ENCODE data around the gene LTA. TPM values are rescaled to one million over a fixed set of nuclear protein-coding genes. Genes with fewer than 3 reads are reported as not detected.

Gene LTA
- total and polyA plus RNA-seq, 2 experiments from 2014 or later, result not detected

GRCh38 chr6:31557443-31558317 is 14.4 kb upstream of the LTA start:
- no peaks in the 10 kb centered on the region for H3K9me2 ChIP-seq (ENCODE audit: insufficient read depth)
- H3F3A ChIP-seq (ENCODE audit: insufficient read depth), result peaks cover 38% of the 10 kb centered on the region
- H4K20me1 ChIP-seq (ENCODE audit: insufficient read depth), result no peaks in the 10 kb centered on the region
- H2AFZ ChIP-seq, result no peak overlapping the region
- DNase-seq, result no peak
- H3K79me2 ChIP-seq (ENCODE audit: insufficient read depth), result peaks cover 25% of the 10 kb centered on the region
- in situ Hi-C loops (cut with MboI), result no loop called here
- H3K9me3 ChIP-seq (ENCODE audit: low read depth), result no peaks in the 10 kb centered on the region
- H3K27me3 ChIP-seq (replicated peaks; ENCODE audit: insufficient read depth), result no peaks in the 10 kb centered on the region
- no peak for TF ChIP-seq EZH2 (IDR thresholded peaks at IDR 0.05; ENCODE audit: insufficient read depth, poor library complexity, severe bottlenecking)
- H3K4me1 ChIP-seq (ENCODE audit: insufficient read depth), result peaks cover 30% of the 10 kb centered on the region
- WGBS, 2 experiments (ENCODE audit: low coverage in 1 of 2, low lambda C conversion rate in 2 of 2, missing lambda C conversion rate in 2 of 2), result 83 to 86% methylated on average over 23 to 24 of the region's 24 CpGs
- H3K4me3 ChIP-seq, result no peak overlapping the region
- H3K4me2 ChIP-seq (ENCODE audit: unreplicated experiment), result no peak overlapping the region
- H3K27ac ChIP-seq, result no peak overlapping the region
- no peak overlapping the region for H3K9ac ChIP-seq
- H3K36me3 ChIP-seq (ENCODE audit: low read depth), result peaks cover 20% of the 10 kb centered on the region

GRCh38 chr6:31558318-31558625 is 13.8 kb upstream of the LTA start:
- WGBS, 2 experiments (ENCODE audit: low coverage in 1 of 2, low lambda C conversion rate in 2 of 2, missing lambda C conversion rate in 2 of 2), result 92 to 94% methylated on average over 7 to 8 of the region's 8 CpGs
- H3F3A ChIP-seq (ENCODE audit: insufficient read depth), result peaks cover 44% of the 10 kb centered on the region
- H3K9ac ChIP-seq, result no peak overlapping the region
- no peak overlapping the region for H3K4me3 ChIP-seq
- H3K36me3 ChIP-seq (ENCODE audit: low read depth), result peaks cover 16% of the 10 kb centered on the region
- TF ChIP-seq EZH2phosphoT487 (IDR thresholded peaks at IDR 0.05; ENCODE audit: insufficient read depth, low read depth) (no peak), EZH2 (IDR thresholded peaks at IDR 0.05; ENCODE audit: insufficient read depth, poor library complexity, severe bottlenecking) (no peak)
- H4K20me1 ChIP-seq (ENCODE audit: insufficient read depth), result no peaks in the 10 kb centered on the region
- no peak overlapping the region for H3K27ac ChIP-seq
- H3K9me2 ChIP-seq (ENCODE audit: insufficient read depth), result no peaks in the 10 kb centered on the region
- no peaks in the 10 kb centered on the region for H3K9me3 ChIP-seq (ENCODE audit: low read depth)
- no peaks in the 10 kb centered on the region for H3K27me3 ChIP-seq (replicated peaks; ENCODE audit: insufficient read depth)
- H2AFZ ChIP-seq, result no peak overlapping the region
- H3K4me1 ChIP-seq (ENCODE audit: insufficient read depth), result peaks cover 36% of the 10 kb centered on the region
- H3K79me2 ChIP-seq (ENCODE audit: insufficient read depth), result peaks cover 20% of the 10 kb centered on the region
- in situ Hi-C loops (cut with MboI), result no loop called here
- no peak for DNase-seq
- H3K4me2 ChIP-seq (ENCODE audit: unreplicated experiment), result no peak overlapping the region

DNA sequence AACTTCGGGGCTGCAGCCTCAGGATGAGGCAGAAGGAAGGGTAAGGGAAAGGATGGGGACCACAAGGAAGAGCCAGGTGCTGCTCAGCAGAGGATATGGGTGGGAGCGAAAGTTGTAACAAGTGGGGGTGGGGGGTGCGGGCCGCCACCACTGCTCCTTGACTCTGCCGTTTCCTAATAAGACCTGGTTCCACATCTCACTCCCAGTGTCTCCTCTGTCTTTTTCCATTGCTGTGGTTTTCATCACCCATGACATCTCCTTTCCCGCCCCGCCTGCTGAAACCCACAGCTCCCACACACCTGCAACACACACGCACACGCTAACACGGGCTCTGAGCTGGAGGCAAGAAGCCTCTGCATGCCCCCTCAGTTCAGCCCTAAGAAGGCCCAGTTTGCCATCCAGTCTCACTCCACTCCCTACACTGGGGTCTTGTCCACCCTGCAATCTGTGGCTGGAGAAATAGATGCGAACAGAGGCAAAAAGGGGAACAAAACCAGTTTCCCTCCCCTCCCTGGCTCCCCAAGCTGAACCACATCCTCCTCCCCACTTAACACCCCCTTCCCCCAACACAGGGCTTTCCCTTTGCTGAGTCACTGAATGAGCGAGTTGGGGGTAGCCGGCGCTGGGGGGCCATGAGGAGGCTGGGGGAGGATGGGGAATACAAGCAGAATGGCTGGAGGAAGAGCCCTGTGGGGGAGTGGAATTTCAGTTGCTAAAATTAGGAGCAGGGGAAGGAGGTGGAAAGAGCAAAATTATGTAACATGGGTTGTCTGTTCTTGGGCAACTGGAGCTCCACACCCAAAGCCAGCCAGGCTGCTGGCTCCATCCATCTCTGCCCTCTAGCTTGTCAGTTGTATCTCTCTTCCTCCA is 13.2 kb upstream of the LTA start:
- H3F3A ChIP-seq (ENCODE audit: insufficient read depth), result peaks cover 49% of the 10 kb centered on the region
- peak; percentile 44 for DNase-seq
- no peaks in the 10 kb centered on the region for H3K9me2 ChIP-seq (ENCODE audit: insufficient read depth)
- H3K27ac ChIP-seq, result peak overlapping the region; percentile 58
- H3K9ac ChIP-seq, result 0 out of 2 replicates have a peak overlapping the region, but pooled peaks have one; percentile 6
- no peak overlapping the region for H2AFZ ChIP-seq
- peaks cover 14% of the 10 kb centered on the region for H3K79me2 ChIP-seq (ENCODE audit: insufficient read depth)
- TF ChIP-seq EZH2phosphoT487 (IDR thresholded peaks at IDR 0.05; ENCODE audit: insufficient read depth, low read depth) (no peak), EZH2 (IDR thresholded peaks at IDR 0.05; ENCODE audit: insufficient read depth, poor library complexity, severe bottlenecking) (no peak)
- WGBS, 2 experiments (ENCODE audit: low coverage in 1 of 2, low lambda C conversion rate in 2 of 2, missing lambda C conversion rate in 2 of 2), result 73 to 77% methylated on average over 12 to 14 of the region's 14 CpGs
- H3K4me3 ChIP-seq, result no peak overlapping the region
- peaks cover 41% of the 10 kb centered on the region for H3K4me1 ChIP-seq (ENCODE audit: insufficient read depth)
- no peaks in the 10 kb centered on the region for H4K20me1 ChIP-seq (ENCODE audit: insufficient read depth)
- H3K4me2 ChIP-seq (ENCODE audit: unreplicated experiment), result peak overlapping the region; percentile 65
- peaks cover 10% of the 10 kb centered on the region; the same call in 1 of the 2 replicates for H3K36me3 ChIP-seq (ENCODE audit: low read depth)
- no peaks in the 10 kb centered on the region for H3K27me3 ChIP-seq (replicated peaks; ENCODE audit: insufficient read depth)
- in situ Hi-C loops (cut with MboI), result no loop called here
- no peaks in the 10 kb centered on the region for H3K9me3 ChIP-seq (ENCODE audit: low read depth)

DNA sequence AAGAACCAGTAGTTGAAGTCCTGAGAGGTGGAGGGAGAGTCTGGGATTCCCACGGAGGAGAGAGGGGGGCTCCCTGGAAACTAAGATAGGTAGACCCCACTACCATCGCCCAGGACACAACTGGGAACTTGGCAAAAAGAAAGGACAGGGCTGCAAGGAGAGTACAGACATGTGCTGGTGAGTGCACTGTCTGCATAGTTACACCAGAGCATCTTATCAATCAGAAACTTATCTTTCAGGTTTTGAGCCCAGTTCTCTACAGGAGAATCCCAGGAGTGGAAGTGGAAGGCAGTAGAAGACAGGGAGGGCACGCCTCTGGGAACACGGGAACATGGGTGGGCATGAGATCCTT is 12.5 kb upstream of the LTA start:
- DNase-seq, result no peak
- H4K20me1 ChIP-seq (ENCODE audit: insufficient read depth), result no peaks in the 10 kb centered on the region
- no peaks in the 10 kb centered on the region for H3K27me3 ChIP-seq (replicated peaks; ENCODE audit: insufficient read depth)
- no peak overlapping the region for H2AFZ ChIP-seq
- peak overlapping the region; percentile 65 for H3K4me2 ChIP-seq (ENCODE audit: unreplicated experiment)
- WGBS, 2 experiments (ENCODE audit: low coverage in 1 of 2, low lambda C conversion rate in 2 of 2, missing lambda C conversion rate in 2 of 2), result 86 to 92% methylated on average over 4 of the region's 4 CpGs
- peaks cover 41% of the 10 kb centered on the region for H3K4me1 ChIP-seq (ENCODE audit: insufficient read depth)
- H3K9me3 ChIP-seq (ENCODE audit: low read depth), result no peaks in the 10 kb centered on the region
- peak overlapping the region; percentile 58 for H3K27ac ChIP-seq
- H3K9ac ChIP-seq, result peak overlapping the region; percentile 31; the same call in 1 of the 2 replicates
- no peak overlapping the region for H3K4me3 ChIP-seq
- in situ Hi-C loops (cut with MboI), result no loop called here
- peaks cover 50% of the 10 kb centered on the region for H3F3A ChIP-seq (ENCODE audit: insufficient read depth)
- H3K36me3 ChIP-seq (ENCODE audit: low read depth), result peaks cover 4% of the 10 kb centered on the region; the same call in 1 of the 2 replicates
- H3K79me2 ChIP-seq (ENCODE audit: insufficient read depth), result peaks cover 9% of the 10 kb centered on the region
- TF ChIP-seq EZH2 (IDR thresholded peaks at IDR 0.05; ENCODE audit: insufficient read depth, poor library complexity, severe bottlenecking) (no peak), EZH2phosphoT487 (IDR thresholded peaks at IDR 0.05; ENCODE audit: insufficient read depth, low read depth) (no peak)
- no peaks in the 10 kb centered on the region for H3K9me2 ChIP-seq (ENCODE audit: insufficient read depth)

All from GM23248 (cell line).